ENCODE data around the gene SGF29. TPM values are rescaled to one million over a fixed set of nuclear protein-coding genes. Genes with fewer than 3 reads are reported as not detected.
A peak's percentile ranks its signal among the peaks of the same experiment; 100 is the strongest.

The SGF29 gene
- total RNA-seq, 1 experiment from 2014 or later: 23.5 TPM

- Mint-ChIP-seq H3K27me3 (ENCODE audit: insufficient read depth, unreplicated experiment) (no peaks in the 10 kb centered on the region), H3K4me1 (ENCODE audit: insufficient read depth, unreplicated experiment) (peaks cover 5% of the 10 kb centered on the region), H3K27ac (ENCODE audit: low read depth, unreplicated experiment) (no peak overlapping the region), H3K4me3 (ENCODE audit: unreplicated experiment) (no peak overlapping the region), H3K9me3 (ENCODE audit: unreplicated experiment) (no peaks in the 10 kb centered on the region), H3K36me3 (ENCODE audit: insufficient read depth, unreplicated experiment) (no peaks in the 10 kb centered on the region)
- no TSS peak for BruUV-seq (replicated peaks)
- TF ChIP-seq, protein P1, sequence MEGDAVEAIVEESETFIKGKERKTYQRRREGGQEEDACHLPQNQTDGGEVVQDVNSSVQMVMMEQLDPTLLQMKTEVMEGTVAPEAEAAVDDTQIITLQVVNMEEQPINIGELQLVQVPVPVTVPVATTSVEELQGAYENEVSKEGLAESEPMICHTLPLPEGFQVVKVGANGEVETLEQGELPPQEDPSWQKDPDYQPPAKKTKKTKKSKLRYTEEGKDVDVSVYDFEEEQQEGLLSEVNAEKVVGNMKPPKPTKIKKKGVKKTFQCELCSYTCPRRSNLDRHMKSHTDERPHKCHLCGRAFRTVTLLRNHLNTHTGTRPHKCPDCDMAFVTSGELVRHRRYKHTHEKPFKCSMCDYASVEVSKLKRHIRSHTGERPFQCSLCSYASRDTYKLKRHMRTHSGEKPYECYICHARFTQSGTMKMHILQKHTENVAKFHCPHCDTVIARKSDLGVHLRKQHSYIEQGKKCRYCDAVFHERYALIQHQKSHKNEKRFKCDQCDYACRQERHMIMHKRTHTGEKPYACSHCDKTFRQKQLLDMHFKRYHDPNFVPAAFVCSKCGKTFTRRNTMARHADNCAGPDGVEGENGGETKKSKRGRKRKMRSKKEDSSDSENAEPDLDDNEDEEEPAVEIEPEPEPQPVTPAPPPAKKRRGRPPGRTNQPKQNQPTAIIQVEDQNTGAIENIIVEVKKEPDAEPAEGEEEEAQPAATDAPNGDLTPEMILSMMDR (IDR thresholded peaks at IDR 0.05; ENCODE audit: unreplicated experiment): peak; percentile 70
- ChIA-PET CTCF (interaction anchor here (0.6 to 1.9 kb wide), 13 partner anchors 9 to 1183 kb away, joined by 3 to 14 read pairs (median 4); partner anchors contain the start of genes CLN3 and NUPR1), POLR2A (interaction anchor here (1.2 to 2.9 kb wide), 3 partner anchors 8 to 58 kb away, joined by 3 to 10 read pairs (median 3); partner anchors contain the start of genes CLN3 and NUPR1)
- DNase-seq (ENCODE audit: unreplicated experiment): peak; percentile 61
- intact Hi-C loops (cut with micrococcal nuclease): loop anchor here (5.0 kb wide), 2 partner anchors 68 to 328 kb away; partner anchors contain the start of gene ATP2A1
Measured at GRCh38 chr16:28549301-28549899, 4.3 kb upstream of the SGF29 start.

DNA sequence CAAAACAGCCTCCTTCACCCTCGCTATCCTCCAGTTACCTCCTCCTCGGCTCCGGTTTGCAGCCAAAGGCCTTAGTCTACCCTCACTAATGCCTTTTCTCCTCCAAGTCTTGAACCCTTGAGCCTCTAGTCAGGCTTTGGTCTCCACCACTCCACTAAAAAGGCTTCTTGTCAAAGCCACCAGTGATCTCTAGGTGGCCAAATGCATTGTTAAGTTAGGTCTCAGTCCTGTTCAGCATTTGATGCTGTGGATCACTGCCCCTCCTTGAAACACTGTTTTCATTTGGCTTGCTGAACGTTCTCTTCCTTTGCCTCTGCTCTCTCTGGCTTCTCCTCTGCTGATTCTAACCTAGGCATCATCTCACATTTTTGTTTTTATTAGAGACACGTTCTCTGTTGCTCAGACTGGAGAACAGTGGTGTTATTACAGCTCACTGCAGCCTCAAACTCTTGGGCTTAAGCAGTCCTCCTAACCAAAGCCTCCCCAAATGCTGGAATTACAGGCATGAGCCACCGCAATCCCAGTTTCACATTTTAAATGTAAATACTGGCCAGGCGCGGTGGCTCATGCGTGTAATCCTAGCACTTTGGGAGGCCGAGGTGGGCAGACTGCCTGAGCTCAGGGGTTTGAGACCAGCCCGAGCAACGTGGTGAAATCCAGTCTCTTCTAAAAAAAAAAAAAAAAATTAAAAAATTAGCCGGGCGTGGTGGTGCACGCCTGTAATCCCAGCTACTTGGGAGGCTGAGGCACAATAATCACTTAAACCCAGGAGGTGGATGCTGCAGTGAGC lies 1.1 kb downstream of the SGF29 start:
- CTCF ChIA-PET: interaction anchor here (0.6 to 1.7 kb wide), 12 partner anchors 9 to 396 kb away, joined by 3 to 8 read pairs (median 3); partner anchors contain the start of gene NFATC2IP
- POLR2A ChIA-PET: interaction anchor here (0.7 to 1.6 kb wide), 6 partner anchors 8 to 267 kb away, joined by 3 to 7 read pairs (median 4); partner anchors contain the start of genes ATXN2L and NUPR1
- peak overlapping the region; percentile 80 for H3K4me3 Mint-ChIP-seq (ENCODE audit: unreplicated experiment)
- intact Hi-C loops (cut with micrococcal nuclease): no loop called here
- H3K27ac Mint-ChIP-seq (ENCODE audit: low read depth, unreplicated experiment): no peak overlapping the region
- no peaks in the 10 kb centered on the region for H3K9me3 Mint-ChIP-seq (ENCODE audit: unreplicated experiment)
- TF ChIP-seq, protein P1 (IDR thresholded peaks at IDR 0.05; ENCODE audit: unreplicated experiment): no peak
- peaks cover 9% of the 10 kb centered on the region for H3K36me3 Mint-ChIP-seq (ENCODE audit: insufficient read depth, unreplicated experiment)
- H3K4me1 Mint-ChIP-seq (ENCODE audit: insufficient read depth, unreplicated experiment): peaks cover 7% of the 10 kb centered on the region
- no peaks in the 10 kb centered on the region for H3K27me3 Mint-ChIP-seq (ENCODE audit: insufficient read depth, unreplicated experiment)
- no TSS peak for BruUV-seq (replicated peaks)
- no peak for DNase-seq (ENCODE audit: unreplicated experiment)

DNA sequence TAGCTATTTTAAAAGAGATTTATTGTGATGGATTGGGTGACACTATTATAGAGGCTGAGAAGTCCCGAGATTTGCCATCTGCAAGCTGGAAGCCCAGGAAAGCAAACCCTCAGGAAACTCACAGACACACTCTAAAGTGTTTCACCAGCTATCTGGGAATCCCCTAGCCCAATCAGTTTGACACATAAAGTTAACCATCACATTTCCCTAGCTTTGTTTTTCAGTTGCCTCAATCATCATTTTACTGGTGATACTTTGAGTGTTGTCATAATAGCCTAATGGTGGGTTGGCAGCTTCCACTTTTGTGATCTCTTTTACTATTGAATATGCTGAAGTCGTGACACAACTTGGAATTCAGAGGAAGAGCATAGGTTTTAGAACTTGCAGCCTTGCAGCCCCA lies 1.8 kb downstream of the SGF29 start:
- Mint-ChIP-seq H3K9me3 (ENCODE audit: unreplicated experiment) (no peaks in the 10 kb centered on the region), H3K27ac (ENCODE audit: low read depth, unreplicated experiment) (no peak overlapping the region), H3K4me3 (ENCODE audit: unreplicated experiment) (no peak overlapping the region), H3K27me3 (ENCODE audit: insufficient read depth, unreplicated experiment) (no peaks in the 10 kb centered on the region), H3K36me3 (ENCODE audit: insufficient read depth, unreplicated experiment) (peaks cover 9% of the 10 kb centered on the region), H3K4me1 (ENCODE audit: insufficient read depth, unreplicated experiment) (peaks cover 7% of the 10 kb centered on the region)
- no TSS peak for BruUV-seq (replicated peaks)
- TF ChIP-seq, protein P1 (IDR thresholded peaks at IDR 0.05; ENCODE audit: unreplicated experiment): no peak
- ChIA-PET CTCF (interaction anchor here (0.6 to 1.7 kb wide), 6 partner anchors 8 to 273 kb away, joined by 3 to 8 read pairs (median 3); no protein-coding TSS in a partner anchor), POLR2A (interaction anchor here (0.9 to 1.6 kb wide), 2 partner anchors 20 to 267 kb away, joined by 4 to 7 read pairs; partner anchors contain the start of gene ATXN2L)
- no peak for DNase-seq (ENCODE audit: unreplicated experiment)
- intact Hi-C loops (cut with micrococcal nuclease): no loop called here

GRCh38 chr16:28556914-28557320 lies 3.2 kb downstream of the SGF29 start:
- POLR2A ChIA-PET: no interaction called here
- H3K27ac Mint-ChIP-seq (ENCODE audit: low read depth, unreplicated experiment): peak overlapping the region; percentile 25
- peaks cover 9% of the 10 kb centered on the region for H3K36me3 Mint-ChIP-seq (ENCODE audit: insufficient read depth, unreplicated experiment)

More at GRCh38 chr16:28556914-28557320, 3.2 kb downstream of the SGF29 start:
- no peak for DNase-seq (ENCODE audit: unreplicated experiment)
- Mint-ChIP-seq H3K9me3 (ENCODE audit: unreplicated experiment) (no peaks in the 10 kb centered on the region), H3K4me3 (ENCODE audit: unreplicated experiment) (no peak overlapping the region), H3K27me3 (ENCODE audit: insufficient read depth, unreplicated experiment) (no peaks in the 10 kb centered on the region), H3K4me1 (ENCODE audit: insufficient read depth, unreplicated experiment) (peaks cover 7% of the 10 kb centered on the region)
- intact Hi-C loops (cut with micrococcal nuclease): no loop called here
- CTCF ChIA-PET: interaction anchor here (0.5 to 0.7 kb wide), 3 partner anchors 13 to 388 kb away, joined by 3 to 4 read pairs (median 3); no protein-coding TSS in a partner anchor
- no TSS peak for BruUV-seq (replicated peaks)
- TF ChIP-seq, protein P1 (IDR thresholded peaks at IDR 0.05; ENCODE audit: unreplicated experiment): no peak

Measured in MCF 10A (cell line).